Panc1 (cell line): Measurements from ENCODE around the gene IDI1. TPM values are rescaled to one million over a fixed set of nuclear protein-coding genes. Genes with fewer than 3 reads are reported as not detected.

Experiments used
- ATAC-seq: fragments of 200-7000 bp; cut with Tn5 transposase; 2 replicates; pipeline ENCODE4 v1.9.1; 2020; ENCODE audit warnings: mild to moderate bottlenecking, moderate library complexity
- BruUV-seq: library from RNA; stranded (reverse); fragments of 400-500 nt; replicated peaks from 2 replicates; lab custom pipeline; 2021; lab: Mats Ljungman, UMichigan
- CTCF ChIA-PET: fragments of 300-600 bp; sonication (Branson Sonifier 250); formaldehyde crosslinking; loops from one replicate; lab custom pipeline; 2022; ENCODE audit warnings: antibody characterized with exemption; lab: Charles Lee
- POLR2A ChIA-PET: fragments of 300-600 bp; sonication (Branson Sonifier 250); formaldehyde crosslinking; loops from one replicate; lab custom pipeline; 2022; ENCODE audit warnings: antibody characterized with exemption; lab: Charles Lee
- DNase-seq: peaks from one replicate; pipeline ENCODE4 v3.0.0-alpha.2; 2010; ENCODE audit warnings: low read depth, low spot score
- H3K27ac ChIP-seq: 2 replicates; pipeline ENCODE4 v1.5.1; 2011; ENCODE audit warnings: mild to moderate bottlenecking, low read length, inconsistent platforms
- H3K27me3 ChIP-seq: fragments of 200-500 bp; sonication (Bioruptor generic); 2 replicates; pipeline ENCODE4 v1.6.0; 2014; ENCODE audit warnings: low read length, inconsistent platforms; ENCODE audit not compliant: control insufficient read depth, insufficient read depth
- H3K36me3 ChIP-seq: fragments of 200-500 bp; sonication (Bioruptor generic); 2 replicates; pipeline ENCODE4 v1.5.1; 2014; ENCODE audit warnings: inconsistent platforms, mild to moderate bottlenecking, low read length, moderate library complexity; ENCODE audit not compliant: control insufficient read depth, insufficient read depth
- H3K4me1 ChIP-seq: 2 replicates; pipeline ENCODE4 v1.5.1; 2011; ENCODE audit warnings: inconsistent platforms, mild to moderate bottlenecking, low read length, moderate library complexity; ENCODE audit not compliant: control insufficient read depth, insufficient read depth
- H3K4me3 ChIP-seq, 2 experiments: 2 replicates each; pipeline ENCODE4 v1.5.1; 2011 to 2012; ENCODE audit warnings: low read depth in 2 of 2, low read length in 2 of 2, mild to moderate bottlenecking in 2 of 2, inconsistent platforms in 1 of 2, moderate library complexity in 1 of 2
- H3K9me3 ChIP-seq: fragments of 200-500 bp; sonication (Bioruptor generic); 2 replicates; pipeline ENCODE4 v1.5.1; 2014; ENCODE audit warnings: low read depth, mild to moderate bottlenecking, inconsistent platforms, low read length, moderate library complexity; ENCODE audit not compliant: control insufficient read depth, insufficient read depth
- CTCF ChIP-seq: fragments of 450-650 bp; IDR thresholded peaks from 2 replicates; pipeline ENCODE4 v1.5.1; 2017; ENCODE audit warnings: mild to moderate bottlenecking
- POLR2AphosphoS5 ChIP-seq: IDR thresholded peaks from 2 replicates; pipeline ENCODE4 v1.6.1; 2012; ENCODE audit warnings: mild to moderate bottlenecking, low read depth, low read length, moderate library complexity
- REST ChIP-seq, 2 experiments: IDR thresholded peaks; 2 replicates each; pipeline ENCODE4 v1.6.1; 2011 to 2012; ENCODE audit warnings: low read depth in 2 of 2, control low read depth in 1 of 2, low read length in 1 of 2, mild to moderate bottlenecking in 1 of 2, moderate library complexity in 1 of 2; ENCODE audit not compliant: insufficient read depth in 1 of 2
- SIN3A ChIP-seq: IDR thresholded peaks from 2 replicates; pipeline ENCODE4 v1.6.1; 2012; ENCODE audit warnings: low read depth, mild to moderate bottlenecking, low read length, moderate library complexity, borderline replicate concordance; ENCODE audit not compliant: insufficient read depth
- TCF7L2 ChIP-seq: IDR thresholded peaks from 2 replicates; pipeline ENCODE4 v1.6.1; 2011; ENCODE audit warnings: mild to moderate bottlenecking, low read depth, low read length, inconsistent platforms
- in situ Hi-C: cut with HindIII; loops from 2 replicates; pipeline ENCODE4 v1.10.0; 2016; ENCODE audit warnings: low sequenced_read_pairs, low pct_unique_long_range_greater_than_20kb
- intact Hi-C: fragments of 100-400 bp; cut with micrococcal nuclease; formaldehyde crosslinking; loops from one replicate; pipeline ENCODE4 v1.10.0; 2022; ENCODE audit not compliant: unreplicated experiment
- total RNA-seq: library from RNA; stranded (reverse); gene quantifications from one replicate; pipeline ENCODE4 v1.2.1, GENCODE V29; 2021; ENCODE audit not compliant: unreplicated experiment

Gene IDI1
- total RNA-seq, 1 experiment from 2014 or later, result 47.9 TPM

GRCh38 chr10:990808-991207, 58.1 kb downstream of the IDI1 start:
- POLR2A ChIA-PET, result no interaction called here
- CTCF ChIA-PET, result no interaction called here
- DNase-seq, result no peak
- BruUV-seq, result no TSS peak
- Histone ChIP-seq H3K4me3 (no peak overlapping the region), H3K4me1 (peaks cover 11% of the 10 kb centered on the region), H3K36me3 (peaks cover 11% of the 10 kb centered on the region), H3K9me3 (no peaks in the 10 kb centered on the region), H3K27ac (no peak overlapping the region), H3K27me3 (no peaks in the 10 kb centered on the region)
- TF ChIP-seq POLR2AphosphoS5, result no peak
- no peak for TF ChIP-seq TCF7L2
- TF ChIP-seq REST (IDR thresholded peaks at IDR 0.05; ENCODE audit: insufficient read depth in 1 of 2, low read depth in 2 of 2, low read length in 1 of 2), result no peak
- no peak for TF ChIP-seq SIN3A
- no peak for TF ChIP-seq CTCF
- in situ Hi-C loops (no loop called here), intact Hi-C loops (no loop called here)
- no peak for ATAC-seq

Other genes with a start within 250 kb of the IDI1 start
- 87.0 TPM for gene LARP4B, start 117.4 kb downstream of the IDI1 start, total RNA-seq
- 79.5 TPM for gene GTPBP4, start 60.7 kb downstream of the IDI1 start, total RNA-seq
- gene IDI2, start 23.3 kb downstream of the IDI1 start, total RNA-seq, result not detected
- 9.6 TPM for gene WDR37, start 7.3 kb upstream of the IDI1 start, total RNA-seq